K562 (cell line): Measurements from ENCODE around the gene CALHM1. TPM values are rescaled to one million over a fixed set of nuclear protein-coding genes. Genes with fewer than 3 reads are reported as not detected.

Experiments used
- ATAC-seq: fragments of 200-7000 bp; cut with Tn5 transposase; 3 replicates; pipeline ENCODE4 v1.9.1; 2020; ENCODE audit warnings: moderate library complexity
- BruUV-seq: library from RNA; stranded (reverse); fragments of 400-500 nt; replicated peaks from 2 replicates; lab custom pipeline; 2021; lab: Mats Ljungman, UMichigan
- CTCF ChIA-PET: fragments of 300-600 bp; formaldehyde crosslinking; extraction: SDS; loops from one replicate; lab custom pipeline; 2021; ENCODE audit warnings: low intra/inter-chr PET ratio; lab: Yijun Ruan, JAX
- POLR2A ChIA-PET: fragments of 300-600, 350-650 bp; sonication (Branson Sonifier 250); formaldehyde crosslinking; extraction: SDS; loops from one replicate; lab custom pipeline; 2021; ENCODE audit warnings: antibody characterized with exemption, inconsistent platforms; lab: Yijun Ruan, JAX
- DNase-seq, 4 experiments: peaks; one replicate each; pipeline versions ENCODE4 v3.0.0 to v3.0.0-alpha.2; 2011 to 2018; ENCODE audit warnings: low spot score in 3 of 4, mixed read lengths in 3 of 4; ENCODE audit errors: extremely low read depth in 1 of 4
- FAIRE-seq: peaks from 2 replicates; lab custom pipeline; 2011; peaks lifted over from hg19 to GRCh38; lab: Jason Lieb, UNC
- H2AFZ ChIP-seq: 2 replicates; pipeline ENCODE4 v1.6.0; 2011; ENCODE audit warnings: low read depth, low read length, control low read depth, inconsistent platforms
- H3K27ac ChIP-seq: fragments of 200-600 bp; 3 replicates; pipeline ENCODE4 v1.8.0; 2011; ENCODE audit warnings: low read depth, mild to moderate bottlenecking, control low read depth, inconsistent platforms, low read length, moderate library complexity, mixed read lengths; ENCODE audit errors: extremely low read depth
- H3K27me3 ChIP-seq, 2 experiments: fragments of 300-600 bp in 1 of 2; 2 replicates in 1 of 2; 3 replicates in 1 of 2; pipeline versions ENCODE4 v1.6.0 to v1.8.0; 2011; ENCODE audit warnings: inconsistent platforms in 2 of 2, low read length in 2 of 2, mild to moderate bottlenecking in 1 of 2, mixed read lengths in 1 of 2, moderate library complexity in 1 of 2; ENCODE audit not compliant: control insufficient read depth in 2 of 2, insufficient read depth in 2 of 2
- H3K36me3 ChIP-seq: fragments of 300-600 bp; 3 replicates; pipeline ENCODE4 v1.8.0; 2011; ENCODE audit warnings: mild to moderate bottlenecking, low read length, inconsistent platforms; ENCODE audit not compliant: control insufficient read depth, insufficient read depth
- H3K4me1 ChIP-seq, 2 experiments: fragments of 200-600 bp in 1 of 2; replicated peaks in 1 of 2; 2 replicates in 1 of 2; 3 replicates in 1 of 2; pipeline versions ENCODE4 v1.5.1 to v1.8.0; 2011; ENCODE audit warnings: inconsistent platforms in 2 of 2, low read length in 2 of 2, mild to moderate bottlenecking in 1 of 2, mixed read lengths in 1 of 2, moderate library complexity in 1 of 2; ENCODE audit not compliant: control insufficient read depth in 2 of 2, insufficient read depth in 2 of 2
- H3K4me2 ChIP-seq: 2 replicates; pipeline ENCODE4 v1.6.1; 2011; ENCODE audit warnings: low read length, control low read depth, inconsistent platforms, mixed read lengths; ENCODE audit not compliant: insufficient read depth
- H3K4me3 ChIP-seq: fragments of 200-600 bp; sonication (generic), shearing (Covaris generic); 2 replicates; pipeline ENCODE4 v1.5.1; 2016; ENCODE audit warnings: control low read depth, inconsistent platforms
- H3K79me2 ChIP-seq: fragments of 200-600 bp; 3 replicates; pipeline ENCODE4 v1.8.0; 2011; ENCODE audit warnings: low read length, inconsistent platforms; ENCODE audit not compliant: control insufficient read depth, insufficient read depth
- H3K9ac ChIP-seq, 2 experiments: 2 replicates each; pipeline versions ENCODE4 v1.6.0 to v1.6.1; 2011; ENCODE audit warnings: low read depth in 2 of 2, low read length in 2 of 2, control low read depth in 1 of 2, inconsistent platforms in 1 of 2, mild to moderate bottlenecking in 1 of 2, mixed read lengths in 1 of 2; ENCODE audit not compliant: insufficient read depth in 1 of 2
- H3K9me1 ChIP-seq: one replicate; pipeline ENCODE4 v1.6.0; 2011; ENCODE audit warnings: inconsistent platforms, mild to moderate bottlenecking, low read length, moderate library complexity; ENCODE audit not compliant: control insufficient read depth, insufficient read depth
- H3K9me3 ChIP-seq: replicated peaks from 2 replicates; pipeline ENCODE4 v1.5.1; 2011; ENCODE audit warnings: low read depth, low read length, inconsistent platforms; ENCODE audit not compliant: control insufficient read depth, insufficient read depth
- H4K20me1 ChIP-seq: replicated peaks from 2 replicates; pipeline ENCODE4 v1.6.1; 2011; ENCODE audit warnings: low read length, inconsistent platforms, mixed read lengths; ENCODE audit not compliant: control insufficient read depth, insufficient read depth
- CTCFL ChIP-seq: IDR thresholded peaks from 2 replicates; pipeline ENCODE4 v1.6.1; 2011; ENCODE audit warnings: borderline replicate concordance, low read depth, mild to moderate bottlenecking, moderate library complexity, low read length; ENCODE audit not compliant: insufficient read depth, poor library complexity, severe bottlenecking
- CXXC5 ChIP-seq: fragments of 250-450 bp; sonication (Bioruptor Pico); IDR thresholded peaks from 2 replicates; pipeline ENCODE4 v1.8.0; 2022; ENCODE audit warnings: inconsistent platforms, mild to moderate bottlenecking, moderate library complexity
- POLR3A ChIP-seq: IDR thresholded peaks from 2 replicates; pipeline ENCODE4 v1.6.1; 2011; ENCODE audit warnings: borderline replicate concordance, mild to moderate bottlenecking, moderate library complexity; ENCODE audit not compliant: insufficient read length, insufficient read depth; ENCODE audit errors: extremely low read depth
- TEAD2 ChIP-seq: fragments of 450-650 bp; IDR thresholded peaks from 2 replicates; pipeline ENCODE4 v1.6.1; 2016; ENCODE audit warnings: missing genetic modification characterization, control low read depth, missing compliant biosample characterization
- WGBS: fragments of 100-300 bp; shearing (Covaris generic); methylation state at CpG from one replicate; pipeline ENCODE4 v1.1.6; 2016; ENCODE audit warnings: low coverage, mixed read lengths; ENCODE audit not compliant: insufficient coverage; ENCODE audit errors: missing lambda C conversion rate; 5-methylcytosine and 5-hydroxymethylcytosine counted together
- in situ Hi-C: fragments of 300-500 bp; cut with MboI; formaldehyde crosslinking; loops from 4 replicates; pipeline ENCODE4 v1.15.0; 2018; ENCODE audit warnings: inconsistent platforms, mixed read lengths
- intact Hi-C: fragments of 100-400 bp; cut with micrococcal nuclease; formaldehyde crosslinking; loops from 2 replicates; pipeline ENCODE4 v1.14.2; 2022
- polyA plus RNA-seq, 8 experiments: library from polyadenylated mRNA; depleted of rRNA in 4 of 8; stranded (reverse) in 5 of 8; unstranded in 3 of 8; fragments of >200 nt; fragmentation: Nextera tagmentation in 2 of 8; fragmentation: Illumina TruSeq in 1 of 8; extraction: Ambion mirVana in 2 of 8; extraction: Trizol in 1 of 8; gene quantifications; 2 replicates each; pipeline versions ENCODE4 v1.2.1 to v1.2.3, GENCODE V29; 2011 to 2014; ENCODE audit warnings: inconsistent platforms in 1 of 8, missing spikeins in 1 of 8
- total RNA-seq, 7 experiments: library from RNA; depleted of rRNA in 6 of 7; stranded (reverse); fragments of >200 nt in 6 of 7; fragmentation: Illumina TruSeq in 2 of 7; extraction: Trizol in 2 of 7; gene quantifications; 2 replicates each; pipeline versions ENCODE4 v1.2.1 to v1.2.3, GENCODE V29; 2011 to 2021; ENCODE audit warnings: low replicate concordance in 1 of 7

CALHM1 gene
- total and polyA plus RNA-seq, 9 of the 15 experiments (the other 6 are each of a cell fraction or from before 2014, with no cell fraction given) = 0.03 TPM; not detected in 8

GRCh38 chr10:103445767-103446567 is 12.7 kb downstream of the CALHM1 start:
- WGBS = 76% methylated on average over 5 of the region's 12 CpGs
- FAIRE-seq = no peak
- no peaks in the 10 kb centered on the region for H3K9me1 ChIP-seq
- H3K9ac ChIP-seq = no peak overlapping the region
- H3K4me1 ChIP-seq = peaks cover 0 to 7% of the 10 kb centered on the region in 2 experiments; a peak in 2 of 5 replicates
- intact Hi-C loops = no loop called here
- ChIA-PET POLR2A (interaction anchor here (0.7 kb wide), 1 partner anchor 391 kb away, joined by 3 read pairs; no protein-coding TSS in a partner anchor), CTCF (no interaction called here)
- no peak overlapping the region for H3K4me2 ChIP-seq
- ATAC-seq = no peak
- no peaks in the 10 kb centered on the region for H3K9me3 ChIP-seq
- no peak for DNase-seq
- H3K27me3 ChIP-seq = no peaks in the 10 kb centered on the region
- TSS peak; percentile 56 for BruUV-seq
- H3K36me3 ChIP-seq = peaks cover 67% of the 10 kb centered on the region; the same call in 2 of the 3 replicates
- H3K79me2 ChIP-seq = no peaks in the 10 kb centered on the region
- no peak overlapping the region for H3K27ac ChIP-seq
- in situ Hi-C loops = no loop called here
- no peak overlapping the region for H2AFZ ChIP-seq
- H3K4me3 ChIP-seq = no peak overlapping the region
- TF ChIP-seq POLR3A = no peak
- TF ChIP-seq, all 486 proteins: peak for 0
- H4K20me1 ChIP-seq = 0 out of 2 replicates have a peak, but pooled peaks cover 3% of the 10 kb centered on the region

- intact Hi-C loops = no loop called here
These were observed 13.3 kb downstream of the CALHM1 start for GRCh38 chr10:103445366-103445765.

More at GRCh38 chr10:103445366-103445765, 13.3 kb downstream of the CALHM1 start:
- no peaks in the 10 kb centered on the region for H3K9me1 ChIP-seq
- 89% methylated on average over 7 of the region's 9 CpGs for WGBS
- FAIRE-seq = no peak
- CTCF ChIA-PET = no interaction called here
- no peaks in the 10 kb centered on the region for H3K9me3 ChIP-seq
- TF ChIP-seq CTCFL (no peak), TEAD2 (no peak), CXXC5 (CRISPR knock-in tag) (no peak)
- TF ChIP-seq, all 486 proteins: peak for 0
- Histone ChIP-seq H3K4me1 (peaks cover 0 to 6% of the 10 kb centered on the region in 2 experiments; a peak in 2 of 5 replicates), H3K9ac (no peak overlapping the region), H3K4me3 (no peak overlapping the region), H3K36me3 (peaks cover 73% of the 10 kb centered on the region; the same call in 2 of the 3 replicates), H2AFZ (no peak overlapping the region), H3K79me2 (no peaks in the 10 kb centered on the region), H3K4me2 (no peak overlapping the region), H3K27ac (no peak overlapping the region), H4K20me1 (0 out of 2 replicates have a peak, but pooled peaks cover 3% of the 10 kb centered on the region), H3K27me3 (no peaks in the 10 kb centered on the region)
- BruUV-seq = no TSS peak
- POLR2A ChIA-PET = interaction anchor here (1.2 kb wide), 1 partner anchor 9 kb away, joined by 4 read pairs; no protein-coding TSS in a partner anchor
- DNase-seq (no peak), ATAC-seq (no peak)
- in situ Hi-C loops = no loop called here
